ENCODE results near the gene RELCH.

RELCH gene

GRCh38 chr18:62324181-62324828, 137.2 kb downstream of the RELCH start:
- DNase-seq = no peak

- no peak for DNase-seq
Observed at GRCh38 chr18:62324917-62325805, 138.1 kb downstream of the RELCH start, which contains the start of gene TNFRSF11A. Gene TNFRSF11A (plus strand): TSS chr18:62325310. CDS start chr18:62325353, 43 bp downstream.

DNA sequence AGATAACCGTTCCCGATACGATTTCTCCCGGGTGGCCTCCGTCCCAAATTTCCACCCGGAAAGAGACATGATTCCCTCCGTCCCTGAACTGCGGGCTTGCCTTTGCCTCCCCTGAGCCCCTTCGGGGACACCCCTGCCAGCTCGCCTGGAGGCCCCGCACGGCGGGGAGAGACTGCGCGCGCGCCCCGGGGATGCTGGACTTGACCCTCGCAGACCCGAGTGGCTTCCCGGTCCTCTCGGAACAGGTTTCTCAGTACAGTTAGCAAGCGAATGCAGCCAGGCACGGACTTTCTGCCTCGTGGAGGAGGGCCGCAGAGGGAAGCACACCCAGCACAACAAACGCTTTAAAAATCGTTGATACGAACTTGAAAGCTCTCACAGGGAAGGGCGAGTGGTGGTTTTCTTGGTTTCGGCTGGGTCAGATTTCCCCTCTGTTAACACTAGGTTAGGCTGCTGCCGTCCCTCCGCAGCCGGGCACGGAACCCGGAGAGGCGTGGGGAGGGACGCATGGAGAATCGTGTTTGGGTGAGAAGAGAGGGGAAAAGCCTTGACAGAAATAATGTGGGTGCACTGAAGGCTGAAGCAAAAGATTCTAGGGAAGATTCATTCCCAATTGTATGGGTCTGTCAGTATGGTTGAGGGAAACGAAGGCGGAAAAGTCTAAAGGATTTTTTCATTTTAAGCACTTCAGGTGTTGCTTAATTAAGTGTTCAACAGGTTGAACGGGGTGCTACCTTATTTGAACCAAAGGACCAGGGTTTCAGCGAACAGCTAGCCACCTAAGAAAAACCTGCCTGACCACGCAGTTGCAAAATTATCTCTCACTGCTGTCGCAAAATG, 139.0 kb downstream of the RELCH start:
- no peak for DNase-seq

GRCh38 chr18:62326646-62327348, 139.7 kb downstream of the RELCH start:
- DNase-seq = no peak

- no peak for DNase-seq
Observed at GRCh38 chr18:62327977-62328376, 140.9 kb downstream of the RELCH start.

- DNase-seq = no peak
Observed at GRCh38 chr18:62328586-62329525, 141.8 kb downstream of the RELCH start.

DNA sequence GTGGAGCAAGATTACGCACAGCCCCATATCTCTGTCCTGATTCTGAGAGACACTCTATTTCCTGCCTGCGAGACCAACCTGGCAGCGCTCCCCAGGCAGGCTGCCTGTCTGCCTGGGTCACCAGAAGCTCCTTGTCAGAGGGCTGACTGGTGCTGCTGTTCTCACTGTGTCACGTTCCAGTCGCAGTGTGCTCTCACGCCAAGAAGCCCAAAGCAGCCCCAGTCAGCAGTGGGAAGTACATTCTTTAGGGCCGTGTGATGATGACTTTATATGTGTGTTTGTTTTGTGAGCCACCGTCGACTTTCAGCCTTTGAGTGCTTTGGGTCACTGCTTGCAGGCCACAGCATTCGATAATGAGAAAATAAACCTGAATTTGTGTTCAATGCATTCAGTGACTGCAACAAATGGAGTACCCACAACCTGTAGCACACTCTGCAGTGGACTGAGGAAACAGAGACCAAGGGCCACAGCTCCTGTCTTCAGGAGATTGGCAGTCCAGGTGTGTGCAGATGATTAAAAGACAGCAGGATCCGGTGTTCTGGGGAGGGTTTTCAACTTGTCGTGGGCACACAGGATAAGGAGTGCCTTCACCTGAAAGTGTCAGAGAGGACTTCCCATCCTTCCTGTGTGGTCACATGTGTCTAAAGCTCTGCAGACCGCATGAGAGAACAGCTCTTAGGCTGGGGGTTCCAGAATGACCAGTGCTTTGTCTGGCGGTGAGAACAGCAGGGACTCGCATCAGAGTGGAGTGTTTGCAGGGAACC, 142.8 kb downstream of the RELCH start:
- DNase-seq = peak; percentile 22

GRCh38 chr18:62330650-62331049, 143.6 kb downstream of the RELCH start:
- no peak for DNase-seq

DNA sequence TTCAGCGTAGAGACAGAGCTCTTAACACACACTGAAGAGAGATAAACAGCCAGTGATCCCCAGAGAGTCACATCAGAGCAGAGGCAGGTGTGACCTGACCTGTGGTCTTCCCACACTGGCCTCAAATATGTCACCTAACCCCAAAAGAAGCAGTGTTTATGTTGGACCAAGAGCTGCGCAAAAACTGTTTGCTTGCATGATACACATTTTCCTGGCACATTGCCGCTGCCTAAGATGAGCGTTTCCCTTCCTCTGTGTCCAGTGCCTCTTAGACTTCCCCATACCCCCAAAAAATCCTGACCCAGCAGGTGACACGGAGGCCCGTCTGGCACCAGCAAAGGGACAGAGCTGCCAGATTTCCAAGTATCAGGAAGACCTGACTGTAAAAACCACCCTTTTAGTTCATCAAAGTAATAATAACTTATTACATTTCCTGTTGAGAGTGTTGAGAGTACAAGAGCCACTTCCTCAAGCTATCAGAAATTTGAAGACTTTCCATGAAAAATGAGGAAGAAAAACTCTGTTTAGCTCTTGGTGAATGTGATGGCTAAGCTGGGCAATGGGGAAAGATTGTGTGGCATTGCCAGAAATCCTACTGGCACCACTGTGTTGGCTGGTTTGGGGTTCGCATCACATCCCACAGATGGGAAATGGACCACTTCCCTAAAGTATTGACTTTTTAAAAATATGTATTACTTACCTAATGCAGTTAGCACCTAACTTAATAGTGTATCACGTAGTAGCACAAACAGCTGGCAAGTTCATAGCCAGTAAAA, 144.7 kb downstream of the RELCH start:
- DNase-seq = no peak

DNA sequence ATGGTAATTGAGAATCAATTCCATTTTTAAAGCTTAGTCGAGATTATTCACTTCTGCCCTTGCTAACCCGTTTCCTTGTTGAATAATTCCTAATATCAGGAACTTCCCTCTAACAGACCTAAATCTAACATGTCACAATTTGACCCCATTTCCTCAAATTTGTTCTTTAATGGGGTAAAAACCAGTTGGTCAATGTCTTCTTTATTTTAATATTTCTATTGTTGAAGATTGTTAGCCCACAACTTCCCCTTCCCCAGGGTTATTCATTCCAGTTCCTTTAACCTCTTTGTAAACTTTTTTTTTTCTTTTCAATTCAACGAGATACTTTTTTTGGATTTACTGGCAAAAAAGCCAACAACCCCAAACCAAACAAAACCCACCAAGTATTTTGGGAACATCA, 145.4 kb downstream of the RELCH start:
- DNase-seq = no peak

DNA sequence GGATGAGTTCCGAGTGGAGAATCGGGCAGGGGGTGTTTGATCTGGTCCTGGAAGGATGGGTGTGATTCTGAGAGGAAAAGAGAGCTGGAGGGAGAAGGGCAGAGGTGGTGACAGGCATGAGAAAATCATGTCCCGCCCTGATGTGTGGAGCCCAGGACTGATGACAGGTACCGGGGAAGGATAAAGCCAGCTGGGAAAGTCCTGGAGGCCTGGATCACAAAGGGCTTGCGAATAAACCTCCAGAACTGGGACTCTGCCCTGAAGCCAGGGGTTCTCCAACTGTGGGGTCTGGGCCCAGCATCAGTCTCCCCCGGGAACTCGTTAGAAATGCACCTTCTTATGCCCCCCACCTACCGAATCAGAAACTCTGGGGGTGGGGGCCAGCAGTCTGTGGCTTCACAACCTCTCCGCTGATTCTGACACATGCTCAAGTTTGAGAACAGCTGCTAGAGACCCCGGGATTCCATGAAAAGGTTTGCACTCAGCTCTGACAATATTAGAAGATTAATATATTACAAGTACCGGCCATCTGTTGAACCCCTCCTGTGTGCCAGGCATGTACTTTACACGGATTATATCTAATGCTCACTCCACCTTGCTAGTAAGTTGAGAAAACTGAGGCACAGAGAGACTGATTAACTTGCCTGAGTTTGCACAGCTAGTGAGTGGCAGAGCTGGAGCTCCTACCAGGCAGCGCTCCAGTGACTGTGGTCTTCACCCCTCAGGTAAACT, 146.1 kb downstream of the RELCH start:
- no peak for DNase-seq

- DNase-seq = no peak
Observed at GRCh38 chr18:62334120-62334519, 147.1 kb downstream of the RELCH start.

DNA sequence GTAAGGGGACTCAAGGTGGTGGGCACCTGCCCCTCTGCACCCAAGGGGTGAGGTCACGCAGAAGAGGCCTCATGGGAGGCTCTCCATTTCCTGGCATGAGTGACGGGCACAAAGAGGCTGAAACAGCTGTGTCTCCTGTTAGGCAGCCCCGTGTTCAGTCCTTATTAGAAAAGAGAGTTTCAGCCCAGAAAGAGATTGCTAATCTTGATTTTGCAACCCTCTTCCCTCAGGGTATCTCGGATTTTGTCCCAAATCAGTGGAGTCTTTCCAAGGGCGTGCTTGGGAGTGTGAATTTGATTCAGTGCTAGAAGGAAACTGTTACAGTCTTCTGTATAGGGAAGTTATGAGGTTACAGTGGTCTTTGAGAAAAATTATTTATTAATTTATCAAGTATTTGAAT, 148.4 kb downstream of the RELCH start:
- no peak for DNase-seq

DNA sequence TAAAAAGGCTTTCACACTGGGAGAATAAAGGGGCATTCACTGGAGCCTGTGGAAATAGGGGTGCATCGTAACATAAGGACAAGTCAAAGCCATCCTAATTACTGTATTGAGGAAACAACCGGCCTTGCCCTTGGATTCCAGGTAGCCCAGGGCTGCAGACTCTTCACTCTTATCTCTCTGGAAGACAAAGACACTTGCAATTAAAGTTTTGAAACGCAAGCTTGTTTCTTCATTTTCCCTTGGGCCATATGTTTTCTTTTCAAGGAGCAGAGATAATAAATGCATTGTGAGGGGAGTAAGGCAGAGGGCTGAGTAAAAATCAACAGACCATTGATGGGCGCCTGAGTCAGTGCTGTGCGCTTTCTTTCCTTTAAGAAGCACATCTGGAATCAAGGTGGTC, 149.6 kb downstream of the RELCH start:
- DNase-seq = no peak

DNA sequence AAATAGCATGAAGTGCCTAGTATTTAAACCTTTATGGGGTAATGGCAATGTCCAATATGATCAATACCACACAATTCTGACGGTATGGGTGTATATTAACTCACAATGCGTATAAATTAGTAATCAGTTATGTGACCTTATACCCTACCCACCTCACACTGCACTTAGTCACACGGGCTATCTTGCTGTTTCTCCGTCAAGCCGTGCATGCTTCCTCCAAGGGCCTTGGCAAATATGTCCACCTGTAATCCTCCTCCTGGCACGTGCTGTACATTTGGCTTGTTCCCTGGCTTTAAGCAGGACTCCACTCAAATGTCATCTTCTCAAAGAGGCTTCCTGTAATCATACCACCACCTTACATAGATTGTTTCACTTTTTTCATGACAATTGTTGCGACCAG, 150.3 kb downstream of the RELCH start:
- DNase-seq = no peak

- DNase-seq = no peak
Observed at GRCh38 chr18:62338446-62339105, 151.5 kb downstream of the RELCH start.

DNA sequence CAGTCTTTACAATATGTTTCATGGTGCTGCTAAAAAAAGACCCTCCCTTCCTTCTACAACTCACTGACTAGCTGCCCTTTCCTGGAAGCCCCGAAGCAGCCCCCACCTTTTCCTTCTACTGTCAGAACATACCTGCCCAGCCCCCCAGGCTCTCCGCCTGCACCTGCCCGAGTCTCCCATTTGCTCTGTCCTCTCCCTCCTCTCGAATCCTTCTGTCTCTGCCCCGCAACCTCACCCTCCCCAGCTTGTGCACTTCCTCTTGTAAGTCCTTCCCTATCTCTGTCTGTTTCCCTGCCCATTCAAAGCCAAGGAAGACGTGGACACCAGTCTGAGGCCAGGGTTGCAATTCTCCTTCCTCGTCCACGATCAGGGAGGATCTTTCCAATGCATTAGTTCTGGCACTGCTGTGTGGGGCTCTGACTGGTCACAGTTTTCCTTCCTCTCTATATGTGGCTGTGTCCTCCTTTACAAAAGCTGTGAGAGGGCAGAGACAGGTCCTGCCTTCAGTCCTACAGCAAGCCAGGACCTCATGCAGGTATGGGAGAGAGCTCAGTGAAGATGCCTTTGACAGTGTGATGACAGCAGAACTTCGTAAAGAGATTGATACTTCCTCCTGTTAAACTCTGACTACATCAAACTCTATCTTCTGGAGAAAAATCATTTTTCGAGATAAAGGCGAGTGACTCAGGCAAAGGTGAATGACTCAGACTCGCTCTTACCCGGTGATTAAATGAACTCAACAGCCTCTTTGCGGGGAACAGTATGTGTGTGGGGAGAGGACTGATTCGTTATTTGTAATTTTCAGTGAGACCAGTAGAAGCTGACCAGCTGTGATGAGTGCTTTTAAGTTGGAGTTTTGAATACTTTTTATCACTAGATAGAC, 152.3 kb downstream of the RELCH start:
- DNase-seq = no peak

DNA sequence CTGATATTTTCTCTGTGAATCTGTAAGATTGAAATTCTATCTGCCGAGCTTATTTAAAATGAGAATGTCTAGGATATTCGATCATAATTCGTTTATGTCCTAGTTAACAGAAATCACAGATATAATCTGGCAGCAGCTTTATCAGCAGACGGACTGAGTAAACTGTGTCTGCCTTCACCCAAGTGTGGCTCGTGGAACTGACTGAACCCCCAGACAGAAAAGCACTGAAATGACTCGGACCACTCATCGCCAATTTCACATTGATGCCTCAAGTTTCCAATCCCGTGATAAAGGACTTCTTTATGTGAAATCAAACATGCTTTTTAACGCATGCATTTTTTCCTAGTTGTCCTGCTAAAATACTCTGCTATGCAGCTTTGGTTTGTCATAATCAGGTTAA, 153.9 kb downstream of the RELCH start:
- DNase-seq = no peak
